Neuronal stem cell (in vitro differentiated cells): ENCODE results near the gene UXS1. TPM values are rescaled to one million over a fixed set of nuclear protein-coding genes. Genes with fewer than 3 reads are reported as not detected.
"Not testable (repeated sequence)": the region's sequence is repeated elsewhere in the genome, so short reads cannot be mapped to it uniquely, and the experiment has no call there.

Experiments used
- DNase-seq: peaks from one replicate; pipeline ENCODE4 v3.0.0-alpha.2; 2013; ENCODE audit warnings: low spot score
- H2AFZ ChIP-seq: one replicate; pipeline ENCODE4 v1.6.1; 2013; ENCODE audit warnings: mild to moderate bottlenecking, low read length, inconsistent platforms
- H2AK5ac ChIP-seq: 2 replicates; pipeline ENCODE4 v1.6.1; 2013; ENCODE audit warnings: low read depth, mild to moderate bottlenecking, inconsistent platforms, low read length, moderate library complexity, mixed read lengths
- H2BK120ac ChIP-seq: 2 replicates; pipeline ENCODE4 v1.6.1; 2013; ENCODE audit warnings: low read depth, mild to moderate bottlenecking, inconsistent platforms, low read length, moderate library complexity, mixed read lengths
- H2BK12ac ChIP-seq: one replicate; pipeline ENCODE4 v1.6.1; 2013; ENCODE audit warnings: low read length, inconsistent platforms
- H2BK15ac ChIP-seq: 2 replicates; pipeline ENCODE4 v1.6.1; 2013; ENCODE audit warnings: mild to moderate bottlenecking, low read length, inconsistent platforms, mixed read lengths
- H2BK5ac ChIP-seq: one replicate; pipeline ENCODE4 v1.6.1; 2013; ENCODE audit warnings: inconsistent platforms, mild to moderate bottlenecking, low read length, moderate library complexity
- H3K14ac ChIP-seq: one replicate; pipeline ENCODE4 v1.6.1; 2013; ENCODE audit warnings: low read length, inconsistent platforms
- H3K18ac ChIP-seq: 2 replicates; pipeline ENCODE4 v1.6.1; 2013; ENCODE audit warnings: low read length, inconsistent platforms
- H3K23ac ChIP-seq: 2 replicates; pipeline ENCODE4 v1.6.1; 2013; ENCODE audit warnings: low read depth, mild to moderate bottlenecking, mixed read lengths, low read length, inconsistent platforms; ENCODE audit not compliant: poor library complexity
- H3K27ac ChIP-seq: replicated peaks from 3 replicates; pipeline ENCODE4 v1.5.1; 2013; ENCODE audit warnings: low read length, inconsistent platforms
- H3K27me3 ChIP-seq, 3 experiments: 2 replicates each; pipeline ENCODE4 v1.6.1; 2013; ENCODE audit warnings: low read length in 3 of 3, mild to moderate bottlenecking in 2 of 3, inconsistent platforms in 1 of 3, low read depth in 1 of 3, mixed read lengths in 1 of 3, moderate library complexity in 1 of 3; ENCODE audit not compliant: control insufficient read depth in 3 of 3, insufficient read depth in 3 of 3
- H3K36me3 ChIP-seq, 2 donors: replicated peaks in 1 of 2; 2 replicates each; pipeline ENCODE4 v1.6.1; 2013; ENCODE audit warnings: low read length in 2 of 2; ENCODE audit not compliant: control insufficient read depth in 2 of 2, insufficient read depth in 2 of 2
- H3K4ac ChIP-seq: 2 replicates; pipeline ENCODE4 v1.6.1; 2013; ENCODE audit warnings: inconsistent platforms, mild to moderate bottlenecking, low read length, moderate library complexity
- H3K4me1 ChIP-seq, 2 donors: 1 replicate in 1 of 2; 2 replicates in 1 of 2; pipeline ENCODE4 v1.6.1; 2013; ENCODE audit warnings: low read length in 2 of 2, low read depth in 1 of 2; ENCODE audit not compliant: control insufficient read depth in 2 of 2, insufficient read depth in 1 of 2
- H3K4me2 ChIP-seq: one replicate; pipeline ENCODE4 v1.6.1; 2013; ENCODE audit warnings: mild to moderate bottlenecking, low read length, inconsistent platforms; ENCODE audit not compliant: insufficient read depth, poor library complexity, severe bottlenecking
- H3K4me3 ChIP-seq, 2 donors: 2 replicates each; pipeline ENCODE4 v1.5.1; 2013; ENCODE audit warnings: low read length in 2 of 2, mild to moderate bottlenecking in 2 of 2, inconsistent platforms in 1 of 2, moderate library complexity in 1 of 2
- H3K79me1 ChIP-seq: one replicate; pipeline ENCODE4 v1.6.1; 2013; ENCODE audit warnings: low read depth, mild to moderate bottlenecking, inconsistent platforms, low read length, moderate library complexity
- H3K9ac ChIP-seq: one replicate; pipeline ENCODE4 v1.6.1; 2013; ENCODE audit warnings: mild to moderate bottlenecking, low read depth, low read length, inconsistent platforms; ENCODE audit not compliant: poor library complexity
- H3K9me3 ChIP-seq, 2 donors: replicated peaks in 1 of 2; 2 replicates each; pipeline versions ENCODE3 to v1.6.1; 2013; ENCODE audit warnings: low read length in 2 of 2, mild to moderate bottlenecking in 2 of 2, inconsistent platforms in 1 of 2, low read depth in 1 of 2, mixed read lengths in 1 of 2, moderate library complexity in 1 of 2; ENCODE audit not compliant: control insufficient read depth in 2 of 2, insufficient read depth in 1 of 2
- H4K8ac ChIP-seq: one replicate; pipeline ENCODE4 v1.6.1; 2013; ENCODE audit warnings: low read depth, mild to moderate bottlenecking, inconsistent platforms, low read length, moderate library complexity
- H4K91ac ChIP-seq: one replicate; pipeline ENCODE4 v1.6.1; 2013; ENCODE audit warnings: low read length, low read depth, mild to moderate bottlenecking, inconsistent platforms; ENCODE audit not compliant: poor library complexity
- WGBS, 2 donors: extraction: QIAGEN DNeasy Blood & Tissue Kit; methylation state at CpG; one replicate each; pipeline ENCODE4 v1.1.7; 2013; ENCODE audit warnings: missing lambda C conversion rate in 2 of 2, mixed read lengths in 1 of 2; ENCODE audit not compliant: insufficient read length in 2 of 2, insufficient replicate concordance in 1 of 2; ENCODE audit errors: extremely low coverage in 2 of 2; 5-methylcytosine and 5-hydroxymethylcytosine counted together
- polyA plus RNA-seq, 2 experiments: library from polyadenylated mRNA; stranded (reverse); fragments of 200-250 nt; gene quantifications; one replicate each; pipeline ENCODE4 v1.2.3, GENCODE V29; 2013

The UXS1 gene
- 47.7 TPM for polyA plus RNA-seq (2013, experiment 1 of 2)
- 48.4 TPM for polyA plus RNA-seq (2013, experiment 2 of 2)

GRCh38 chr2:106193977-106194778 is at the start of gene UXS1:
Gene UXS1 (minus strand): TSS chr2:106194301. CDS start chr2:106194241, 60 bp downstream.
- peak within 1 kb of the TSS; percentile 88 for H3K4me2 ChIP-seq
- H3K14ac ChIP-seq: no peak within 1 kb of the TSS
- H2AFZ ChIP-seq: peak within 1 kb of the TSS; percentile 96
- no peak within 1 kb of the TSS for H3K27ac ChIP-seq
- no peak within 1 kb of the TSS for H4K8ac ChIP-seq
- no peak within 1 kb of the TSS for H2BK120ac ChIP-seq
- peak within 1 kb of the TSS; percentile 50 for H2BK15ac ChIP-seq
- H2AK5ac ChIP-seq: no peak within 1 kb of the TSS
- peak within 1 kb of the TSS; percentile 93 for H3K9ac ChIP-seq
- H3K79me1 ChIP-seq: peaks cover 10% of the 10 kb centered on the region
- no peak within 1 kb of the TSS for H2BK12ac ChIP-seq
- peak within 1 kb of the TSS; percentile 39 for H2BK5ac ChIP-seq
- peak within 1 kb of the TSS; percentile 98 for H3K18ac ChIP-seq
- H3K27me3 ChIP-seq: no peaks in the 10 kb centered on the region
- H3K4me1 ChIP-seq: peaks cover 7 to 11% of the 10 kb centered on the region in 2 donors
- H3K4me3 ChIP-seq: peak within 1 kb of the TSS; percentile 83 to 99
- H4K91ac ChIP-seq: no peak within 1 kb of the TSS
- no peaks in the 10 kb centered on the region for H3K9me3 ChIP-seq
- peak; percentile 97 for DNase-seq
- no peak within 1 kb of the TSS for H3K4ac ChIP-seq
- peak within 1 kb of the TSS; percentile 47 for H3K23ac ChIP-seq
- peaks cover 0 to 12% of the 10 kb centered on the region in 2 donors for H3K36me3 ChIP-seq
- WGBS, 2 donors: no CpG with 5 or more reads among the region's 93 CpGs

GRCh38 chr2:106239491-106239890 is 45.4 kb upstream of the UXS1 start:
- not testable (repeated sequence) for H3K4me3 ChIP-seq, H3K4ac ChIP-seq, H3K4me2 ChIP-seq, H3K23ac ChIP-seq, H3K36me3 ChIP-seq, H2BK120ac ChIP-seq, H3K14ac ChIP-seq, H3K27me3 ChIP-seq, H2BK5ac ChIP-seq, H3K79me1 ChIP-seq, H4K91ac ChIP-seq, H4K8ac ChIP-seq, DNase-seq, H2AFZ ChIP-seq, H2BK15ac ChIP-seq, H2BK12ac ChIP-seq, H3K9me3 ChIP-seq, H3K18ac ChIP-seq, H2AK5ac ChIP-seq, H3K4me1 ChIP-seq, H3K27ac ChIP-seq, H3K9ac ChIP-seq
- WGBS, 2 donors: no CpG with 5 or more reads among the region's 2 CpGs

GRCh38 chr2:106235392-106235791 is 41.3 kb upstream of the UXS1 start:
- no CpG with 5 or more reads among the region's 4 CpGs for WGBS, 2 donors
- H2BK15ac ChIP-seq, DNase-seq, H3K23ac ChIP-seq, H2AFZ ChIP-seq, H3K79me1 ChIP-seq, H3K9ac ChIP-seq, H2BK5ac ChIP-seq, H3K4me3 ChIP-seq, H3K27ac ChIP-seq, H3K4ac ChIP-seq, H3K4me1 ChIP-seq, H3K27me3 ChIP-seq, H4K91ac ChIP-seq, H2BK12ac ChIP-seq, H3K18ac ChIP-seq, H3K36me3 ChIP-seq, H2AK5ac ChIP-seq, H3K9me3 ChIP-seq, H3K4me2 ChIP-seq, H3K14ac ChIP-seq, H4K8ac ChIP-seq, H2BK120ac ChIP-seq: not testable (repeated sequence)

- Histone ChIP-seq H2BK12ac (no peak overlapping the region), H3K23ac (no peak overlapping the region), H4K91ac (no peak overlapping the region), H3K79me1 (no peaks in the 10 kb centered on the region), H3K27me3 (peaks cover 0 to 4% (median 0%) of the 10 kb centered on the region in 3 experiments), H3K4me3 (no peak overlapping the region), H2BK5ac (no peak overlapping the region), H2AFZ (no peak overlapping the region), H3K4me1 (no peaks in the 10 kb centered on the region), H2AK5ac (no peak overlapping the region), H3K36me3 (no peaks in the 10 kb centered on the region), H3K18ac (no peak overlapping the region), H3K27ac (no peak overlapping the region), H3K4ac (no peak overlapping the region), H2BK120ac (no peak overlapping the region), H2BK15ac (no peak overlapping the region), H3K9me3 (peaks cover 0 to 8% of the 10 kb centered on the region in 2 donors), H3K9ac (no peak overlapping the region), H4K8ac (no peak overlapping the region), H3K14ac (no peak overlapping the region), H3K4me2 (no peak overlapping the region)
- WGBS, 2 donors: no CpG with 5 or more reads among the region's 2 CpGs
- DNase-seq: no peak
Observed at GRCh38 chr2:106233350-106233706, 39.2 kb upstream of the UXS1 start.
